Heart left ventricle (tissue), 13 donors: Measurements from ENCODE around the gene AKAP13.
A peak's percentile ranks its signal among the peaks of the same experiment; 100 is the strongest.

ENCODE experiments used
- CTCF ChIP-seq, 12 donors: fragments of 200-600 bp; sonication (generic) in 4 of 12; IDR thresholded peaks; one replicate each; pipeline versions ENCODE4 v1.5.0 to v1.8.0; 2018 to 2022; ENCODE audit warnings: antibody characterized with exemption in 12 of 12, mild to moderate bottlenecking in 5 of 12
- POLR2A ChIP-seq, 2 donors: fragments of 450-650 bp; IDR thresholded peaks; one replicate each; pipeline ENCODE4 v1.6.1; 2017; ENCODE audit warnings: antibody characterized with exemption in 2 of 2, mild to moderate bottlenecking in 2 of 2, moderate library complexity in 2 of 2
- donor health status: ischemic (EF 13 %, LVEDD 7.1; RV severe dilation, severe dysfunction).
- donor health status: DM: no; HTN: yes; CAD: no.
- donor health status: DM: no; HTN: no; CAD: no.
- donor health status: ischemic (EF 25% LVEDD 6.9; RV normal size, moderate dysfunction).
- donor health status: ischemic (EF 25% LVEDD 5.7; RV mildly dilated, moderate dysfunction).
- donor health status: ischemic (EF 35%, LVEDD 5.7; RV mildly dilated, moderate dysfunction).
- donor health status: nonischemic (EF 11% LVEDD 7.7; RV severe dilation, severe dysfunction).
- donor health status: DM: yes; HTN: yes; CAD: no.
- donor health status: PGD.
- donor health status: ischemic (EF 29% LVEDD 5.4; RV normal size, mild dysfunction).
- donor health status: nonischemic (EF 23%, LVEDD 6.1; RV moderate dilation, normal function).

- peak in 1 of 12 donors; percentile 6 for TF ChIP-seq CTCF (IDR thresholded peaks at IDR 0.05)
- TF ChIP-seq POLR2A (IDR thresholded peaks at IDR 0.05), result no peak
These were observed 74.0 kb downstream of the AKAP13 start for GRCh38 chr15:85454403-85454802.
